NCI-H1092 (cell line): ENCODE measurements around the gene MBTPS1.
A peak's percentile ranks its signal among the peaks of the same experiment; 100 is the strongest.
"Not testable (repeated sequence)": the region's sequence is repeated elsewhere in the genome, so short reads cannot be mapped to it uniquely, and the experiment has no call there.

Experiments used
- DNase-seq: peaks from one replicate; lab custom pipeline; 2025; lab: John Stamatoyannopoulos, UW

The MBTPS1 gene

GRCh38 chr16:84137287-84137686, 20.5 kb upstream of the MBTPS1 start:
- no peak for DNase-seq

GRCh38 chr16:84136331-84137125, 19.8 kb upstream of the MBTPS1 start:
- DNase-seq, result no peak

GRCh38 chr16:84132527-84133285, 16.0 kb upstream of the MBTPS1 start:
- DNase-seq, result no peak

- DNase-seq, result no peak
These were observed 14.4 kb upstream of the MBTPS1 start for GRCh38 chr16:84131117-84131516.

- DNase-seq, result no peak
These were observed 7.7 kb upstream of the MBTPS1 start for GRCh38 chr16:84124257-84125073.

GRCh38 chr16:84121007-84121406, 4.3 kb upstream of the MBTPS1 start:
- DNase-seq, result no peak

GRCh38 chr16:84120023-84120422, 3.3 kb upstream of the MBTPS1 start:
- DNase-seq, result no peak

- no peak for DNase-seq
These were observed 2.6 kb upstream of the MBTPS1 start for GRCh38 chr16:84119368-84119767.

- DNase-seq, result not testable (repeated sequence)
These were observed 1.6 kb upstream of the MBTPS1 start for GRCh38 chr16:84118315-84118714.

GRCh38 chr16:84117494-84117843, 727 bp upstream of the MBTPS1 start:
- DNase-seq, result peak; percentile 27

GRCh38 chr16:84115919-84116719, 623 bp downstream of the MBTPS1 start:
- peak; percentile 9 for DNase-seq

- not testable (repeated sequence) for DNase-seq
These were observed 4.8 kb downstream of the MBTPS1 start for GRCh38 chr16:84111949-84112348.

- DNase-seq, result no peak
These were observed 5.2 kb downstream of the MBTPS1 start for GRCh38 chr16:84111525-84111924.

- DNase-seq, result no peak
These were observed 6.2 kb downstream of the MBTPS1 start for GRCh38 chr16:84110527-84110926.

- DNase-seq, result no peak
These were observed 7.0 kb downstream of the MBTPS1 start for GRCh38 chr16:84109598-84110335.

GRCh38 chr16:84107921-84108320, 8.8 kb downstream of the MBTPS1 start:
- no peak for DNase-seq

GRCh38 chr16:84105948-84106740, 10.6 kb downstream of the MBTPS1 start:
- no peak for DNase-seq

- DNase-seq, result no peak
These were observed 11.4 kb downstream of the MBTPS1 start for GRCh38 chr16:84105301-84105815.

GRCh38 chr16:84104231-84104630, 12.5 kb downstream of the MBTPS1 start:
- DNase-seq, result no peak

- DNase-seq, result no peak
These were observed 13.1 kb downstream of the MBTPS1 start for GRCh38 chr16:84103678-84104077.
